K562 (cell line): ENCODE results near the gene APOM. TPM values are rescaled to one million over a fixed set of nuclear protein-coding genes. Genes with fewer than 3 reads are reported as not detected.

Experiments
- ATF2 ChIP-seq: sonication (generic); formaldehyde crosslinking; IDR thresholded peaks from 2 replicates; pipeline ENCODE4 v1.8.1; 2022; ENCODE audit warnings: missing genetic modification reagents
- CREB1 ChIP-seq, 2 experiments: sonication (generic) in 1 of 2; formaldehyde crosslinking in 1 of 2; IDR thresholded peaks; 2 replicates each; pipeline versions ENCODE4 v1.6.1 to v1.8.0; 2012 to 2022; ENCODE audit warnings: inconsistent platforms in 1 of 2, mild to moderate bottlenecking in 1 of 2, missing genetic modification reagents in 1 of 2, moderate library complexity in 1 of 2
- DEAF1 ChIP-seq: fragments of 450-650 bp; formaldehyde crosslinking; IDR thresholded peaks from 2 replicates; pipeline ENCODE4 v1.4.0; 2020; ENCODE audit warnings: mild to moderate bottlenecking, moderate library complexity
- E2F1 ChIP-seq: sonication (generic); formaldehyde crosslinking; IDR thresholded peaks from 2 replicates; pipeline ENCODE4 v1.8.1; 2023; ENCODE audit warnings: mild to moderate bottlenecking, missing genetic modification reagents, moderate library complexity
- ELK3 ChIP-seq: fragments of 450-650 bp; formaldehyde crosslinking; IDR thresholded peaks from 2 replicates; pipeline ENCODE4 v1.4.0; 2020; ENCODE audit warnings: mild to moderate bottlenecking
- FOXK1 ChIP-seq: sonication (generic); formaldehyde crosslinking; IDR thresholded peaks from 2 replicates; pipeline ENCODE4 v1.8.0; 2022; ENCODE audit warnings: missing genetic modification reagents, mild to moderate bottlenecking, borderline replicate concordance
- KAT8 ChIP-seq: fragments of 450-650 bp; IDR thresholded peaks from 2 replicates; pipeline ENCODE4 v1.6.1; 2016; ENCODE audit warnings: low read depth, mild to moderate bottlenecking
- MTA2 ChIP-seq: fragments of 450-650 bp; IDR thresholded peaks from 2 replicates; pipeline ENCODE4 v1.6.1; 2016; ENCODE audit warnings: low read depth
- RERE ChIP-seq: sonication (generic); formaldehyde crosslinking; IDR thresholded peaks from 2 replicates; pipeline ENCODE4 v1.8.0; 2023; ENCODE audit warnings: missing genetic modification reagents, mild to moderate bottlenecking, borderline replicate concordance
- SMARCC2 ChIP-seq: fragments of 450-650 bp; IDR thresholded peaks from 2 replicates; pipeline ENCODE4 v1.6.1; 2017; ENCODE audit warnings: antibody characterized with exemption, moderate library complexity, mild to moderate bottlenecking, low read depth
- TAF9B ChIP-seq: fragments of 450-650 bp; IDR thresholded peaks from 2 replicates; pipeline ENCODE4 v1.6.1; 2018; ENCODE audit warnings: mild to moderate bottlenecking; ENCODE audit not compliant: partially characterized antibody
- ZKSCAN1 ChIP-seq: fragments of 150-350 bp; IDR thresholded peaks from 2 replicates; pipeline ENCODE4 v1.6.1; 2016; ENCODE audit warnings: low read depth, low read length
- ZNF586 ChIP-seq: fragments of 450-650 bp; formaldehyde crosslinking; conservative IDR thresholded peaks from 2 replicates; pipeline ENCODE4 v1.4.0; 2020; ENCODE audit warnings: mild to moderate bottlenecking, moderate library complexity
- ZNF764 ChIP-seq: fragments of 250-450 bp; sonication (Bioruptor Pico); IDR thresholded peaks from 2 replicates; pipeline ENCODE4 v1.4.0; 2020; ENCODE audit warnings: low read depth, mild to moderate bottlenecking, moderate library complexity
- polyA plus RNA-seq, 8 experiments: library from polyadenylated mRNA; depleted of rRNA in 4 of 8; stranded (reverse) in 5 of 8; unstranded in 3 of 8; fragments of >200 nt; fragmentation: Nextera tagmentation in 2 of 8; fragmentation: Illumina TruSeq in 1 of 8; extraction: Ambion mirVana in 2 of 8; extraction: Trizol in 1 of 8; gene quantifications; 2 replicates each; pipeline versions ENCODE4 v1.2.1 to v1.2.3, GENCODE V29; 2011 to 2014; ENCODE audit warnings: inconsistent platforms in 1 of 8, missing spikeins in 1 of 8
- total RNA-seq, 7 experiments: library from RNA; depleted of rRNA in 6 of 7; stranded (reverse); fragments of >200 nt in 6 of 7; fragmentation: Illumina TruSeq in 2 of 7; extraction: Trizol in 2 of 7; gene quantifications; 2 replicates each; pipeline versions ENCODE4 v1.2.1 to v1.2.3, GENCODE V29; 2011 to 2021; ENCODE audit warnings: low replicate concordance in 1 of 7

APOM gene
- total and polyA plus RNA-seq, 9 of the 15 experiments (the other 6 are each of a cell fraction or from before 2014, with no cell fraction given): 5.7 to 24.3 (median 10.4) TPM

- TF ChIP-seq ATF2: 0 out of 2 replicates have a peak, but pooled peaks have one; percentile 43
- 0 out of 2 replicates have a peak, but pooled peaks have one; percentile 59 for TF ChIP-seq ZKSCAN1
- peak; percentile 74 for TF ChIP-seq TAF9B
- 0 out of 2 replicates have a peak, but pooled peaks have one; percentile 45 for TF ChIP-seq ZNF764 (CRISPR knock-in tag)
- 0 out of 2 replicates have a peak, but pooled peaks have one; percentile 64 for TF ChIP-seq FOXK1 (CRISPR knock-in tag)
- TF ChIP-seq RERE (CRISPR knock-in tag): no peak
- TF ChIP-seq E2F1: peak; percentile 3; the same call in 1 of the 2 replicates
- TF ChIP-seq CREB1 (IDR thresholded peaks at IDR 0.05): peak; percentile 94
- TF ChIP-seq CREB1 (CRISPR knock-in tag; IDR thresholded peaks at IDR 0.05): peak; percentile 94
- no peak for TF ChIP-seq KAT8
- TF ChIP-seq ZNF586 (CRISPR knock-in tag): 0 out of 2 replicates have a peak, but pooled peaks have one; percentile 3
- peak; percentile 41 for TF ChIP-seq DEAF1 (CRISPR knock-in tag)
- TF ChIP-seq ELK3 (CRISPR knock-in tag): no peak
- peak; percentile 82 for TF ChIP-seq SMARCC2
- TF ChIP-seq MTA2: no peak; the same call in 1 of the 2 replicates
Observed at GRCh38 chr6:31702819-31703716, 47.4 kb downstream of the APOM start, which contains the start of gene ABHD16A (continued).
